GM12878 (cell line): ENCODE results near the gene SLC12A7. TPM values are rescaled to one million over a fixed set of nuclear protein-coding genes. Genes with fewer than 3 reads are reported as not detected.
A peak's percentile ranks its signal among the peaks of the same experiment; 100 is the strongest.

Source experiments
- ATAC-seq: fragments of 200-7000 bp; cut with Tn5 transposase; 3 replicates; pipeline ENCODE4 v1.9.1; 2020; ENCODE audit warnings: mild to moderate bottlenecking, moderate library complexity
- BruUV-seq: library from RNA; stranded (reverse); fragments of 400-500 nt; replicated peaks from 2 replicates; lab custom pipeline; 2021; lab: Mats Ljungman, UMichigan
- CTCF ChIA-PET: fragments of 300-600 bp; sonication (Branson Sonifier 250); formaldehyde crosslinking; extraction: SDS; loops from one replicate; lab custom pipeline; 2021; ENCODE audit warnings: inconsistent platforms; lab: Yijun Ruan, JAX
- POLR2A ChIA-PET: fragments of 350-600 bp; formaldehyde crosslinking; extraction: SDS; loops from one replicate; lab custom pipeline; 2021; ENCODE audit warnings: inconsistent platforms; lab: Charles Lee
- RAD21 ChIA-PET: fragments of 300-600 bp; sonication (Branson Sonifier 250); formaldehyde crosslinking; loops from one replicate; lab custom pipeline; 2023; ENCODE audit warnings: antibody characterized with exemption; ENCODE audit not compliant: unreplicated experiment; lab: Charles Lee
- SMC1A ChIA-PET: fragments of 300-600 bp; sonication (Branson Sonifier 250); formaldehyde crosslinking; loops from one replicate; lab custom pipeline; 2023; ENCODE audit not compliant: unreplicated experiment, uncharacterized antibody; lab: Charles Lee
- DNase-seq: peaks from one replicate; pipeline ENCODE4 v3.0.0-alpha.2; 2011; ENCODE audit warnings: low read depth, low spot score
- FAIRE-seq: peaks from 3 replicates; lab custom pipeline; 2011; peaks lifted over from hg19 to GRCh38; lab: Jason Lieb, UNC
- H2AFZ ChIP-seq: 2 replicates; pipeline ENCODE4 v1.6.0; 2011; ENCODE audit warnings: low read depth, low read length, control low read depth; ENCODE audit not compliant: control insufficient read depth
- H3K27ac ChIP-seq: 2 replicates; pipeline ENCODE4 v1.5.1; 2011; ENCODE audit warnings: control low read depth; ENCODE audit not compliant: control insufficient read depth, insufficient read depth
- H3K27me3 ChIP-seq, 2 experiments: replicated peaks in 1 of 2; 2 replicates each; pipeline versions ENCODE4 v1.6.0 to v1.6.1; 2011; ENCODE audit warnings: low read length in 1 of 2; ENCODE audit not compliant: control insufficient read depth in 2 of 2, insufficient read depth in 2 of 2
- H3K36me3 ChIP-seq, 2 experiments: 2 replicates each; pipeline ENCODE4 v1.5.1; 2011; ENCODE audit warnings: low read length in 1 of 2; ENCODE audit not compliant: control insufficient read depth in 2 of 2, insufficient read depth in 2 of 2
- H3K4me1 ChIP-seq: 2 replicates; pipeline ENCODE4 v1.6.1; 2011; ENCODE audit warnings: mild to moderate bottlenecking, low read length, moderate library complexity, mixed read lengths; ENCODE audit not compliant: control insufficient read depth, insufficient read depth
- H3K4me2 ChIP-seq: 2 replicates; pipeline ENCODE4 v1.6.0; 2011; ENCODE audit warnings: control low read depth; ENCODE audit not compliant: control insufficient read depth, insufficient read depth
- H3K4me3 ChIP-seq: fragments of 200-600 bp; sonication (generic); 2 replicates; pipeline ENCODE4 v1.5.1; 2016
- H3K79me2 ChIP-seq: 2 replicates; pipeline ENCODE4 v1.6.0; 2011; ENCODE audit warnings: low read length; ENCODE audit not compliant: control insufficient read depth, insufficient read depth
- H3K9ac ChIP-seq: 2 replicates; pipeline ENCODE4 v1.8.0; 2011; ENCODE audit warnings: low read length, control low read depth, mixed read lengths; ENCODE audit not compliant: control insufficient read depth, insufficient read depth
- H3K9me3 ChIP-seq: replicated peaks from 3 replicates; pipeline ENCODE4 v1.5.1; 2011; ENCODE audit warnings: mild to moderate bottlenecking, low read length; ENCODE audit not compliant: control insufficient read depth, insufficient read depth
- H4K20me1 ChIP-seq: 2 replicates; pipeline ENCODE4 v1.6.0; 2011; ENCODE audit not compliant: control insufficient read depth, insufficient read depth
- BRCA1 ChIP-seq: IDR thresholded peaks from 2 replicates; pipeline ENCODE4 v1.6.1; 2011; ENCODE audit warnings: low read depth, low read length, improper control_type of control experiment
- CREB1 ChIP-seq: IDR thresholded peaks from 2 replicates; pipeline ENCODE4 v1.6.1; 2012; ENCODE audit warnings: low read depth, mild to moderate bottlenecking, inconsistent platforms
- HDAC2 ChIP-seq: fragments of 200-600 bp; sonication (generic); IDR thresholded peaks from 2 replicates; pipeline ENCODE4 v1.6.1; 2017
- JUNB ChIP-seq: IDR thresholded peaks from 2 replicates; pipeline ENCODE4 v1.6.1; 2016; ENCODE audit warnings: antibody characterized with exemption, mild to moderate bottlenecking
- KLF5 ChIP-seq: fragments of 450-650 bp; IDR thresholded peaks from 2 replicates; pipeline ENCODE4 v1.6.1; 2014; ENCODE audit warnings: mild to moderate bottlenecking; ENCODE audit not compliant: partially characterized antibody
- MTA2 ChIP-seq: fragments of 450-650 bp; IDR thresholded peaks from 2 replicates; pipeline ENCODE4 v1.6.1; 2016; ENCODE audit warnings: low read depth, mild to moderate bottlenecking, moderate library complexity
- MTA3 ChIP-seq: IDR thresholded peaks from 2 replicates; pipeline ENCODE4 v1.6.1; 2012; ENCODE audit warnings: low read length, inconsistent platforms, borderline replicate concordance
- MYB ChIP-seq: fragments of 150-350 bp; IDR thresholded peaks from 2 replicates; pipeline ENCODE4 v1.6.1; 2014; ENCODE audit warnings: mild to moderate bottlenecking, low read depth, low read length, borderline replicate concordance
- PAX8 ChIP-seq: fragments of 450-650 bp; IDR thresholded peaks from 2 replicates; pipeline ENCODE4 v1.6.1; 2017; ENCODE audit warnings: mild to moderate bottlenecking, moderate library complexity
- POLR2A ChIP-seq: IDR thresholded peaks from 2 replicates; pipeline ENCODE4 v1.6.1; 2011; ENCODE audit warnings: low read depth, mild to moderate bottlenecking, low read length
- RBBP5 ChIP-seq: fragments of 200-600 bp; sonication (generic); conservative IDR thresholded peaks from 2 replicates; pipeline ENCODE4 v1.6.1; 2016
- RELA ChIP-seq: fragments of 450-650 bp; IDR thresholded peaks from 2 replicates; pipeline ENCODE4 v1.8.0; 2014; ENCODE audit warnings: borderline replicate concordance; ENCODE audit not compliant: partially characterized antibody
- SIN3A ChIP-seq: IDR thresholded peaks from 2 replicates; pipeline ENCODE4 v1.6.1; 2012; ENCODE audit warnings: low read depth, low read length, improper control_type of control experiment
- ZNF24 ChIP-seq: fragments of 450-650 bp; IDR thresholded peaks from 2 replicates; pipeline ENCODE4 v1.6.1; 2017; ENCODE audit warnings: antibody characterized with exemption, mild to moderate bottlenecking
- ZNF384 ChIP-seq: IDR thresholded peaks from 2 replicates; pipeline ENCODE4 v1.6.1; 2012; ENCODE audit warnings: low read depth, mild to moderate bottlenecking, low read length, improper control_type of control experiment, borderline replicate concordance
- WGBS: methylation state at CpG from one replicate; pipeline ENCODE4 v1.1.6; 2016; ENCODE audit warnings: low lambda C conversion rate; ENCODE audit not compliant: insufficient replicate concordance, insufficient coverage; ENCODE audit errors: missing lambda C conversion rate; 5-methylcytosine and 5-hydroxymethylcytosine counted together
- in situ Hi-C: fragments of 300-500 bp; cut with MboI; formaldehyde crosslinking; loops from 9 replicates; pipeline ENCODE4 v1.14.3; 2018; ENCODE audit warnings: mixed read lengths
- intact Hi-C: fragments of 100-400 bp; cut with micrococcal nuclease; formaldehyde crosslinking; loops from one replicate; pipeline ENCODE4 v1.14.2; 2022; ENCODE audit not compliant: unreplicated experiment
- polyA plus RNA-seq, 11 experiments: library from polyadenylated mRNA; depleted of rRNA in 4 of 11; unstranded in 6 of 11; stranded (reverse) in 5 of 11; fragments of >200 nt; fragmentation: Nextera tagmentation in 4 of 11; fragmentation: Illumina TruSeq in 1 of 11; extraction: Ambion mirVana in 4 of 11; extraction: Trizol in 1 of 11; gene quantifications; 1 replicate in 1 of 11; 2 replicates in 10 of 11; pipeline versions ENCODE4 v1.2.1 to v1.2.3, GENCODE V29; 2011 to 2016; ENCODE audit warnings: inconsistent platforms in 2 of 11, missing spikeins in 2 of 11, low read depth in 1 of 11
- total RNA-seq, 4 experiments: library from RNA; depleted of rRNA in 3 of 4; stranded (reverse); fragments of >200 nt in 3 of 4; fragmentation: Illumina TruSeq in 1 of 4; extraction: Trizol in 1 of 4; gene quantifications; 2 replicates each; pipeline versions ENCODE4 v1.2.1 to v1.2.3, GENCODE V29; 2013 to 2021
- TF ChIP-seq, protein P1 (sequence below): fragments of 450-650 bp; IDR thresholded peaks from 2 replicates; pipeline ENCODE4 v1.6.1; 2016; ENCODE audit warnings: mild to moderate bottlenecking
- TF ChIP-seq, protein P2 (sequence below): fragments of 450-650 bp; IDR thresholded peaks from 2 replicates; pipeline ENCODE4 v1.6.1; 2016; ENCODE audit warnings: mild to moderate bottlenecking
- TF ChIP-seq, protein P3 (sequence below): IDR thresholded peaks from 2 replicates; pipeline ENCODE4 v1.6.1; 2011; ENCODE audit warnings: low read depth, low read length, improper control_type of control experiment, borderline replicate concordance

Gene SLC12A7
- total and polyA plus RNA-seq, 10 of the 15 experiments (the other 5 are each of a cell fraction or from before 2014, with no cell fraction given) = 0.10 to 10.0 (median 2.9) TPM

DNA sequence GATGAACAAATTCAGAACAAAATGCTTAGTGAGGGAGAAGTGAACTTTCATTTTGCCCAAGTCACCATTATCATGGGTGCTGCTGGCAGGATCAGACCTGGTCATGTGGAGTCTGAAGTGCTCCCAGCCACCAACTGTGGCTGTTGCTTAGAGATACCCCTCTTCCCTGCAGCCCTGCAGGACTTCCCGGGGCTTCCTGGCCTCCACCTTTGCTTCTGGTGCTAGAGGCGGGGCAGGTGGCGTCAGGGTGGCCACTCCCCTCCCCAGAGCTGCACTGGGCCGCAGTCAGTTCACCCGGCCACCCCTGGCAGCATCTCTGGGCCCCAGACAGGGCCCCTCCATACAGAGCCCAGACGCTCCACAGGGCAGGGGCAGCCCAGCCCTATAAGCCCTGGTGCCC lies 30.0 kb upstream of the SLC12A7 start:
- no peak for FAIRE-seq
- 0% methylated on average over 5 of the region's 6 CpGs for WGBS

More for the DNA sequence above, 30.0 kb upstream of the SLC12A7 start:
- peak; percentile 24; the same call in 1 of the 3 replicates for ATAC-seq
- Histone ChIP-seq H3K9me3 (no peaks in the 10 kb centered on the region), H2AFZ (no peak overlapping the region), H3K79me2 (no peaks in the 10 kb centered on the region), H3K4me3 (no peak overlapping the region), H3K4me1 (peaks cover 8% of the 10 kb centered on the region), H3K27ac (no peak overlapping the region), H3K27me3 (no peaks in the 10 kb centered on the region; a peak in 1 of 4 replicates), H4K20me1 (no peaks in the 10 kb centered on the region), H3K4me2 (no peak overlapping the region), H3K9ac (no peak overlapping the region), H3K36me3 (no peaks in the 10 kb centered on the region)
- ChIA-PET RAD21 (interaction anchor here (1.1 to 3.0 kb wide), 4 partner anchors 11 to 218 kb away, joined by 3 to 16 read pairs (median 12); no protein-coding TSS in a partner anchor), POLR2A (no interaction called here), SMC1A (interaction anchor here (1.5 to 4.3 kb wide), 3 partner anchors 15 to 219 kb away, joined by 4 to 36 read pairs (median 7); no protein-coding TSS in a partner anchor), CTCF (interaction anchor here (1.7 to 5.4 kb wide), 5 partner anchors 10 to 219 kb away, joined by 6 to 61 read pairs (median 11); no protein-coding TSS in a partner anchor)
- in situ Hi-C loops (no loop called here), intact Hi-C loops (loop anchor here (10.0 kb wide), 1 partner anchor 127 kb away; no protein-coding TSS in a partner anchor)
- DNase-seq = no peak
- TF ChIP-seq JUNB (no peak), PAX8 (no peak), RELA (no peak), POLR2A (no peak), RBBP5 (no peak), CREB1 (no peak), HDAC2 (no peak), MTA2 (no peak), MTA3 (no peak), MYB (no peak), SIN3A (no peak), BRCA1 (no peak), ZNF24 (no peak), KLF5 (no peak), ZNF384 (no peak)
- TF ChIP-seq, protein P1, sequence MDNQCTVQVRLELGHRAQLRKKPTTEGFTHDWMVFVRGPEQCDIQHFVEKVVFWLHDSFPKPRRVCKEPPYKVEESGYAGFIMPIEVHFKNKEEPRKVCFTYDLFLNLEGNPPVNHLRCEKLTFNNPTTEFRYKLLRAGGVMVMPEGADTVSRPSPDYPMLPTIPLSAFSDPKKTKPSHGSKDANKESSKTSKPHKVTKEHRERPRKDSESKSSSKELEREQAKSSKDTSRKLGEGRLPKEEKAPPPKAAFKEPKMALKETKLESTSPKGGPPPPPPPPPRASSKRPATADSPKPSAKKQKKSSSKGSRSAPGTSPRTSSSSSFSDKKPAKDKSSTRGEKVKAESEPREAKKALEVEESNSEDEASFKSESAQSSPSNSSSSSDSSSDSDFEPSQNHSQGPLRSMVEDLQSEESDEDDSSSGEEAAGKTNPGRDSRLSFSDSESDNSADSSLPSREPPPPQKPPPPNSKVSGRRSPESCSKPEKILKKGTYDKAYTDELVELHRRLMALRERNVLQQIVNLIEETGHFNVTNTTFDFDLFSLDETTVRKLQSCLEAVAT = no peak
- TF ChIP-seq, protein P2, sequence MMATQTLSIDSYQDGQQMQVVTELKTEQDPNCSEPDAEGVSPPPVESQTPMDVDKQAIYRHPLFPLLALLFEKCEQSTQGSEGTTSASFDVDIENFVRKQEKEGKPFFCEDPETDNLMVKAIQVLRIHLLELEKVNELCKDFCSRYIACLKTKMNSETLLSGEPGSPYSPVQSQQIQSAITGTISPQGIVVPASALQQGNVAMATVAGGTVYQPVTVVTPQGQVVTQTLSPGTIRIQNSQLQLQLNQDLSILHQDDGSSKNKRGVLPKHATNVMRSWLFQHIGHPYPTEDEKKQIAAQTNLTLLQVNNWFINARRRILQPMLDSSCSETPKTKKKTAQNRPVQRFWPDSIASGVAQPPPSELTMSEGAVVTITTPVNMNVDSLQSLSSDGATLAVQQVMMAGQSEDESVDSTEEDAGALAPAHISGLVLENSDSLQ = no peak
- TF ChIP-seq, protein P3, sequence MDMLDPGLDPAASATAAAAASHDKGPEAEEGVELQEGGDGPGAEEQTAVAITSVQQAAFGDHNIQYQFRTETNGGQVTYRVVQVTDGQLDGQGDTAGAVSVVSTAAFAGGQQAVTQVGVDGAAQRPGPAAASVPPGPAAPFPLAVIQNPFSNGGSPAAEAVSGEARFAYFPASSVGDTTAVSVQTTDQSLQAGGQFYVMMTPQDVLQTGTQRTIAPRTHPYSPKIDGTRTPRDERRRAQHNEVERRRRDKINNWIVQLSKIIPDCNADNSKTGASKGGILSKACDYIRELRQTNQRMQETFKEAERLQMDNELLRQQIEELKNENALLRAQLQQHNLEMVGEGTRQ = no peak
- no TSS peak for BruUV-seq
